GM21360 (cell line): ENCODE measurements around the gene MILR1.
"Not testable (repeated sequence)": the region's sequence is repeated elsewhere in the genome, so short reads cannot be mapped to it uniquely, and the experiment has no call there.

ENCODE experiments used
- ATAC-seq: cut with Tn5 transposase; IDR thresholded peaks from one replicate; pipeline ENCODE4 v1.9.1; 2021; ENCODE audit warnings: mild to moderate bottlenecking, moderate library complexity; ENCODE audit not compliant: unreplicated experiment

The MILR1 gene

DNA sequence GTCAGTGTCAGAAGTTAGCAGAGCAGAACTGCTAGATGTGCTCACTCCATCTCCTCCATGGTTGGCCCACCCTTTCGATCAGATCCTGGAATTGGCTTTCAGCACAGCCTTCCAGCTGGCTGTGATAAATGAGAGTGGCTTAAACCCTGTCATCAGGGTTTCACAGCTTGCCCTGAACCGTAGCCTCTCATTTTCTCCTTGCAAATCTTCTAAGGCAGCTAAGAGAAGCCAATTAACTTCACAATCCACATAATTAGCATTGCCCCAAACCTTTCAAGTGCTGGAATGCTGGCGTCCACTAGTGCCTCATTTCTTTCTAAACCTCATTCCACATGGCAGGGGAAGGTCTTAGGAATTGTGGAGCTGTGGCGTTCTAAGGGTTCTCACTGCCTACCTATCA is 21.7 kb downstream of the MILR1 start:
- no peak for ATAC-seq

DNA sequence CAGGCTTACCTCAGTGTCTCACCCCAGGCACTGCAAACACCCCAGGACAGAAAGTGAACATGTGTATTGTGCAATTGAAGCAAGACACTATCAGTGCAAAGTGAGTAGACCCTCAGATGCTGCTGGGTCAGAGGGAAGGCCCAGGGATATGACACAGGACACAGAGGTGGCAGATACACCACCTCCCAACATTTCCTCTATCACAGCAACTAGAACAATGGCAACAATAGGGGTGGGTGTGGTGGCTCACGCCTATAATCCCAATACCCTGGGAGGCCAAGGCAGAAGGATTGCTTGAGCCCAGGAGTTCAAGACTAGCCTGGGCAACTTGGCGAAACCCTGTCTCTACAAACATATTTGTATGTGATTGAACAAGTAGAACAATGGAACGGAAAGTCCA is 22.5 kb downstream of the MILR1 start:
- ATAC-seq: no peak

DNA sequence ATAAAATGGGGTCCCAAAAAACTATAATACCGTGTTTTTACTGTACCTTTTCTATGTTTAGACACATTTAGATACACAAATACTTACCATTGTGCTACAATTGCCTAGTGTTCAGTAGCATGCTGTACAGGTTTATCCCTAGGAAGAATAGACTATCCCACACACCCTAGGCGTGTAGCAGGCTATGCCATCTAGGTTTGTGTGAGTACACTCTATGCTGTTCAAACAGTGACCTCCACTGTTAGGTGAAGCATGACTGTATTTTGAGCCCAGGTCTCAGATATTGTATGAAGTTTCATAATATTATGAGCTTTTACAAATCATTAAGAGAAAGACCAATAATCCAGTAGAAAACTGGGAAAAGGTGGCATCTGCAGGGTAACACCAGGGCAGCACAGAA is 23.6 kb downstream of the MILR1 start:
- ATAC-seq: no peak

DNA sequence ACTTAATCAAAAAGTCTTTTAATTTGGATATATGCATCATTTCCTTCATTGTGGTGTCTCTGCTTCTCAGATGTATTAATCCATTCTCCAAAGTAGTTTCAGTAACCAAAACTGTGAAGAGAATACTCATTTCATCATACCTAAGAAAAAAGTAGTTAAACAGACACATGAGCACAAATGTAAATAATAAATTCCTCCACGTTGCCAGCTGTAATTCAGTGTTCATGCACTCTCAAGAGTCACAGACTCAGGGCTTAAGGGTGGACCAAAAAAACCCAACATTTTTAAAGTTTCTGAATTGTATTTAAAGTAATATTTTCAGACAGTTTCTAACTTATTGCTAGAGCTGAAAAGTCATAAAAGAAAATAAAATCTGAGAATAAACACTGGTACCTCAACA is 28.9 kb downstream of the MILR1 start:
- no peak for ATAC-seq

DNA sequence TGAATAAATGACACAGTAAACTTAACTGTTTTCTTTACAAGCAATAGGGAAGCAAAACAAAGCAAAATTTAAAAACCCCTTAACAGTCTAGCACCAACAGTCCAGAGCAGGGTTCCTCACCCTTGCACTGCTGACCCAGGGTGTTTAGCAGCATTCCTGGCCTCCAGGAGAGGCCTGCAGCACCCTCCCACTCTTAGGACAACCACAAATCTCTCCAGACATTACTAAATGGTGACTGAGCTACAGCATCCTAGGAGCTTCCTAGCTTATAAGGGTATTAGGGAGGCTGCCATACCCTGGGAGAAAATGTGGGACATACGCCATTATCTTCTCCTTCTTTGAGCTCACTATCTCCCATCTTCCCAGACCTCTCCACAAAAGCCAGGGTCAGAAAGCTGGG is 32.0 kb downstream of the MILR1 start:
- ATAC-seq: no peak

DNA sequence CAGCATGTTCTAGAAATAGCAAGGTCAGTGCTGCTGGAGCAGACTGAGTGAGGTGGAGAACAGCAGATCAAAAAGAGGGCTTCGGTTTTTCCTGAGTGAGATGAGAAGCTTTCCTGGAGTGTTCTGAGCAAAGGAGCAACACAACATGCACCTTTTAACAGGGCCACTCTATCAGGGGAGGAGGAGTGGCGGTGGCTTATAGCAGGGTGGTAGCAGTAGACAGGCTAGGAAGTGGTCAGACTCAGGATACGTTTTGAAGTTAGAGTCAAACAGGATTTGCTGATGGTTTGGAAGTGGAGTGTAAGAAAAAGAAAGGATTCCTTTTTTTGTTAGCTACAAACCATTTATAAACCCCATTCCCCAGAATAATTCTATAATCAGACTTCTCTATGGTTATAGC is 35.5 kb downstream of the MILR1 start:
- ATAC-seq: no peak

DNA sequence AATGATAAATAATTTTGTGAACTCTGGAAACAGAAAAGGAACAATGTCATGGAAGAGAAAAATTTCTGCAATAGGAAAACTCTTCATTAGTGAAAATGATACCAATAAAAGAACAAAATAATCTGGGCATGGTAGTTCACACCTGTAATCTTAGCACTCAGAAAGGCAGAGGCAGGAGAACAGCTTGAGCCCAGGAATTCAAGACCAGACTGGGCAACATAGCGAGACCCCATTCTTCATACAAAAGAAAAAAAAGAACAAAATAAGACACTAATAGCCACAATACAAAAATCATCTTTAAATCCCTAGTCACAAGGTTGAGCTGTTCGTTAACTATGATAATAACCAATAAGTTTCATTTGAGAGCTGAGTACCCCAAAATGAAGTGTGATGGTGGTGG is 39.4 kb downstream of the MILR1 start:
- no peak for ATAC-seq

DNA sequence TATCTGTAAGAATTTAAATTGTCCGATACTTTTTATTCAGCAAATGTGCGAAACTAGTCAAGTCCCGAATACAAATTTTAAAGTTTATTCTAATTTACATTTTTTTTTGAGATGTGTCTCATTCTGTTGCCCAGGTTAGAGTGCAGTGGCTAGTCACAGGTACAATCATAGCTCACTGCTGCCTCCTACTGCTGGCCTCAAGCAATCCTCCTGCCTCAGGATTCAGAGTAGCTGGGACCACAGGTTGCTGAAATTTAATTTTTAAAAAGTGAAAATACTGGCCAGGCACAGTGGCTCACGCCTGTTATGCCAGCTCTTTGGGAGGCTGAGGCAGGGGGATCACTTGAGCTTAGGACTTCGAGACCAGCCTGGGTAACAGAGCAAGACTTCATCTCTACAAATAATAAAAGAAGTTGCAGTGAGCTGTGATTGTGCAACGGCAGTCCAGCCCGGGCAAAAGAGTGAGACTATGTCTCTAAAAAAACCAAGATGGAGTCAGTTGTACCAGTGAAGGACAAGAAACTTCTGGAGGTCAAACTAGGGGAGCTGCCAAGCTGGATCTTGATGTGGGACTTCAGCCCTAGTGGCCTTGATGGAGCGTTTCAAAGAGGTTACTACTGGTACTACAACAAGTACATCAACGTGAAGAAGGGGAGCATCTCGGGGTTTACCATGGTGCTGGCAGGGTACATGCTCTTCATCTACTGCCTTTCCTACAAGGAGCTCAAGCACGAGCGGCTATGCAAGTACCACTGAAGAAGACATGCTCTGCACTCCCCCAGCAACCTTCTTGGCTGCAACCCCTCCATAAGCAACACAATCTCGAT is 42.3 kb downstream of the MILR1 start:
- ATAC-seq: no peak

DNA sequence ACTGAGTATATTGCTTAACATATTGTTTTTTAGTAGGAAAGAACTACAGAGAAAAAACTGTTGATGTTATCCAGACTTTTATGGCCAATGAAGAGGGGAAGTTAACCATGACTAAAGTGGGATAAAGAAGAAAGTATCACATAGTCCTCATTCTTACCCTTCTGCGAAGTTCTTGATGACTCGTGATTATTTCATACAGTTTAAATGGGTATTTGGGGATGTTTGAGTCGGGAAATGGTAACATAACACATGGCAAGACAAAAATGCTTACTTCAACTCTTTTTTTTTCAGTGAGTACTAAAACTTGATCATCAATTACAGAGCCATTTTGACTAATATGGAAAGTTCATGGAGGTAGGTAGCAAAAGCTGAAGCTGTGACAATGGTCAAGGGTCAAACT is 43.1 kb downstream of the MILR1 start:
- no peak for ATAC-seq

DNA sequence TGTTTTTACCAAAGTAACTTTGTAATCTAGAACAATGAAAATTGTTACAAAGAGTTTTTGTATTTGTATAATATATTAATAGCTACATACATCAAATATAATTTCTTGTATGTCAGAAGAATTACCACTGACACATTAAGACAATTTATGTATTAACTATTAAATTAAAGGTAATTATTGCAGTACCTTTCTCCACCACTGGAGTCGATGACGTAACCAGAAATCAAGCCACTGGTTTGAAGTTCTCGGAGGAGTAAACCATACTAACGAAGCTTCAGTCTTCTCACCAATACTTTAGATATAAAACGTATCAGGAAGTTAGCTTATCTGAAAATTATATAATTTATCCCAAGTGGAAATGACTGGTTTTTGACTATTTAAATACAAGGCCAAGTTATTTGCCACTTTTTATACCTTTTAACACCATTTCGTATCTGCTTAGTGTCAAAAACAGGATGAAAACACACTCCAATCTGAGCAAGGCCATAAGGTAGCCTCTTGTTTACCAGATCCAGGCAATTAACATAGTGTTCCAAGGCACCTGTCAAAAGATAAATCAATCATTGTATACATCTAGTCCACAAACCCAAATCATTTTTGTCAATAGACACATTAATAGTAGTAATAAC is 43.7 kb downstream of the MILR1 start:
- ATAC-seq: no peak

DNA sequence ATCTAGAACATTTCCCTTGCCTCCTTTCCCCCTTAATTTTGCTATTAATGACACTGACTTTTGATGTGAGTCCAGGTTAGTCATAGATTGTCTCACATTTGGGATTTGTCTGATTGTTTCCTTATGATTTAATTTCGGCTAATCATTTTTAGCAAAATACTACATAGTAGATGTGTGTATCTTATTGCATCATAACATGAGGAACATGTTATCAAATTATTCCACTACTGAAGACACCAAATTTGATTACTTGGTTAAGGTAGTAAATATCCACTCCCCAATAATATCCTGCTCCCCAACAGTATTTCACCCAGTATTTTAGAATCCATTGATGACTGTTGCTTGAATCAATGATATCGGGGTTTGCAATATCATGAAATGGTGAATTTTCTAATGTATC is 45.2 kb downstream of the MILR1 start:
- no peak for ATAC-seq

DNA sequence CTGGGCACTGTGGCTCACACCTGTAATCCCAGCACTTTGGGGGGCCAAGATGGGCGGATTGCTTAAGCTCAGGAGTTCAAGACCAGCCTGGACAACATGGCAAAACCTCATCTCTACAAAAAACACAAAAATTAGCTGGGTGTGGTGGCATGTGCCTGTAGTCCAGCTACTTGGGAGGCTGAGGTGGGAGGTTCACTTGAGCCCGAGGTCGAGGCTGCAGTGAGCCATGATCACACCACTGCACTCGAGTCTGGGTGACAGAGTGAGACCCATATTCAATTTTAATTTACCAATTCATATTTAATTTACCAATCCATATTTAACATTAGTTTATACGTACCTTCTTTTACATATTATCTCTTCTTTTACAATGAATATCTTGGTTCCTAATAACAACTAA is 46.4 kb downstream of the MILR1 start:
- ATAC-seq: not testable (repeated sequence)

DNA sequence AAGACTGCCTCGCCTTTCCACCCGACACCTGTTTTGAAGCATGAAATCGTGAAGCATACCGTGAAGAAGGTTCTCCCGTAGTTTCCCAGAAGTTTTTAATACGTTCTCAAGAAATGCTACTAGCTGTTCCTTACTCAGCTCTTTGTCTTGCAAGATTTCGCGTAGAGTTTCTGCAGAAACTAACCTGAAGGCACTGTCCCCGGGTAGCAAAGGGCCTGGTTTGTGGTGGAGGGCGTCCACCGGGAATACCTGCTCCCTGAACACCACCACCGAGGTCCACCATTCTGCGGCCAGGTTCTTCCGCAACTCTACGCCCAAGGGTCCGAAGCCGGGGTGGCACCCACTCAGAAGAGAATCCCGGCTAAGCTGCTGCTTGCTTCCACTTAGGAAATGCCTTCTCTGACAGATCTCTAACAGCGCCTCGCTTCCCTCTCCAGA is 47.5 kb downstream of the MILR1 start:
- ATAC-seq: peak; percentile 5

DNA sequence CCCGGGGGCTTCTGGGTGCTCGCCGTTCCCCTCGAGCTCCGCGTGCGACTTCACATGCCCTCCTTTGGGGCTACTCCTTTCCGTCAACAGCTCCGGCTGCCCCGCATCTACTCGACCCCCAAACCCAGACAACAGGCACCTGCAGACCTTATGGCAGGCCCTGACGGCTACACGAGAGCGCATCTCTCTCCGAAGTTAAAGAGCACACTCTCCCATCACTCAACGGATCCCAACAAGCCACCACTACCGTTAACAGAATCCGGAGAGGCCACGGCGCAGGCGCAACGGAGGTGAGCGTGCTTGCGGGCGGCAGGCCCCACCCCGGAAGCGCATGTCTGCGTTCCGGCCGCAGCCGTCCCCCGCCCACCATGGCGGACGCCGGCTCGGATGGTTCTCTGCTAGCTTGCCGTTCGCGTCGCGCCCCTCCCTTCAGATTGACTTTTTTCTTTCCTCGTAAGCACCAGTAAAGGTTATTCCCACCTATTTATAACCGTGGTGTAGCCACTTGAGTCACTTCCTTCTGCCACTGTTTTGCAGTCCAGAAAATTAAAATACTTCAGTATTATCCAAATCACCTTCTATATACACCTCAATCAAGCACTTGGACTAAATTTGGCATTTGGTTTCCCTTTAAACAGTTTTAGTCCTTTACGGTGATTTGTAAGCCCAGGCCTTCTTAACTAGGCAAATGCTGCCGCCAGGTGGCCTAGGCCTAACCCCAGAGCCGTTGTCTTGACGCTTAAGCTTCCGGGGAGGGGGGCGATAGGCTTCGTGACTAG is 48.1 kb downstream of the MILR1 start, which contains the start of gene POLG2:
TSS of gene POLG2 (minus strand) at position 269 of the 779 bp plus-strand sequence. CDS start at position 183, 86 bp downstream.
- ATAC-seq: peak; percentile 65

DNA sequence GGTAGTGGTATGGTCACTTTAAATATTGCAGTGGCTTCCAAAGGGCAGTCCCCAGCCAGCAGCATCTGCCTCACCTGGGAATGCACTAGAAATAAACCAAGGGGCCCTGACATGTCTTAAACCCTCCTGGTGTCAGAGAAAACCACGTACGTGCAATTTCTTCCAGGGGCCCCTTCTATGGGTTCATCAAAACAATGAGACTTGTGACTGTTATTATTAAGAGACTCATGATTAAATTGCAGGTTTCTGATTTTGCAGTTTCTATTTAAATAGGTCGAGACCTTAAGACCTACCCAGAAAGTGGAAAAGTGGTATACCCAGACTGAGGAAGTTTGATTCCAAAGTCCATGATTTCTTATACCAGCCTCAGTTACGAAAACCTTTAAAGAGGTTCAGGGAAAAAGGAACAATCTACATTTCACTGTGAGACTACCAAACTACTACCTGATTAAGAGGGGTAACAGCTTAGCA is 48.7 kb downstream of the MILR1 start:
- ATAC-seq: no peak

DNA sequence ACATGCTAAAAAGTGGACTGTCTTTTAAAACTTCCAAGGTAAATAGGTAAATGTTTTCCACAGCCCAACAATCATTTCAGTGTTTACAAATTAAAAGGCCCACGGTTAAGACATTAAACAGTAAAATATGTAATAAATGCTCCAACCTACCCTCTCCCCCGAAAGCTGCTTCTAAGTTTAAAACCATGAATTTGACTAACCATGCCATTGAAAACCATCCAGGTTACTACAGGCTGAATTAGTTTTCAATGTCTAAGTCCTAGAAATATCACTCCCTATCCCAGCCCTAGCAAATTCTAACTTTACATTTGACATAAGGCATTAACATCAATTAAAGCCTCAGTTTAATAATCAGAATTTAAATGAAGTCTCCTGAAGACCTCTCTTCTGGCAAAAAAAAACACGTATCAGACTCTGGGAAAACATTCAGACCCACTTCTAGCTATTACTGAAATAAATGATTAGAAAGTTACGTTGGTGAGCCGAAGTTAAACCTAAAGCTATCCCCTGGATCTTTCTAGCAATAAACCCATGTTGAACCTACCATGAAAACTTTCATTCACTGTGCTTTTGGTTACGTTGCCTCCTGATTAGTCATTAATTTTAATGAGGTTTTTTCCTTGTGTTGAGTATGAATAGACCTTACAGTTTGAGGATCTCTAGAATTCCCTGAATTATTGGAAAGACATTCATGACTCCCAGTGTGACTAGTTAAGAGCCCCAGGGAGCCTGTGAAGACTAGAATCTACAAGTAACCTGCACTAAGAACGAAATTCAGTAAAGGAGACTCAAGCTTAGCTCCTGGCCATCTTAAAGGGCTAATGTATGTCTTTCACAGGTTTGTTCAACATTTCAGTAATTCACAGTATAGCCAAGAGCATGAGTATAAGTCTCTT is 49.6 kb downstream of the MILR1 start:
- no peak for ATAC-seq

DNA sequence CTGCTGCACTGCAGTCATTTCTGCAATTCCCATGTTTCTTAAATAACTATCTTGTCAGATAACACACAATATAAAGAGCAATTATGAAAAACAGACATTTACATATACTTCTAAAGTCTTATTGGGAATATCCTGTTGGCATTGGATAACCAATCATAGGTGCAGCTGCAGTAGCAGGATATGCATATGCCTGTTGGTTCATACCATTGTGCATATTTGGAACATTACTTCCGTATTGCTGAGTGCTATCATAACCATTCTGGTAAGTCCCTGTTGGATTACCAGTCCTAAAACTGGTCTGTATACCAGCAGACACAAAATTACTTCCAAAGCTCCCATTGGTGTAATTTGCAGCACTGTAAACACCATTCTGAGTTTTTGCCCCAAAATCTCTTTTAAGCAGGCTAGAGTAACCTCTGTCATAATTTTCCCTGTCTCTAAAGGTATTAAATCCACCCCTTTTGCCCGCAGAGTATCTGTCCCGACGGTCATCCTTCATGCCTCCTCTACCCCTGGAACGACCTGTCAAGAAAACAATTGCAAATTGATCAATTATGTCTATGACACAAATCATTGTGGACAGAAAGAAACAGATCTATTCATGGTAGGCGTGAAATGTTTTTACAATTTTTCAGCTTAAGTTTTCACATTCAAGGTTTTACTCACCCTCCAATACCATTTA is 51.0 kb downstream of the MILR1 start:
- ATAC-seq: no peak

DNA sequence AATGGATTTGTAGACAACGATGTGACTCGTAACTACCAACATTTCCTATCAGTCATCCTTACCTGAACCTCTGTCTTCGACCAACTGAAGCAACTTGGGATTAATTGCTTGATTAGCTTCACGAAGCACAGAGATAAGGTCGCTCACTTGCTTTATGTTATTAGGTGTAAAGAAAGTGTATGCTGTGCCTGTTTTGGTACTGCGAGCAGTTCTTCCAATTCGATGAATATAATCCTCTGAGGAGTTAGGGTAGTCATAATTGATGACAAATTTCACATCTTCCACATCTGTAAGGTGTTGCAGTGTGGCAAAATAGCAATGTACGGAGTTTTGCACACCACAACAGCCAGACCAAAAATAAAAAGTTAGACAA is 51.6 kb downstream of the MILR1 start:
- ATAC-seq: no peak

DNA sequence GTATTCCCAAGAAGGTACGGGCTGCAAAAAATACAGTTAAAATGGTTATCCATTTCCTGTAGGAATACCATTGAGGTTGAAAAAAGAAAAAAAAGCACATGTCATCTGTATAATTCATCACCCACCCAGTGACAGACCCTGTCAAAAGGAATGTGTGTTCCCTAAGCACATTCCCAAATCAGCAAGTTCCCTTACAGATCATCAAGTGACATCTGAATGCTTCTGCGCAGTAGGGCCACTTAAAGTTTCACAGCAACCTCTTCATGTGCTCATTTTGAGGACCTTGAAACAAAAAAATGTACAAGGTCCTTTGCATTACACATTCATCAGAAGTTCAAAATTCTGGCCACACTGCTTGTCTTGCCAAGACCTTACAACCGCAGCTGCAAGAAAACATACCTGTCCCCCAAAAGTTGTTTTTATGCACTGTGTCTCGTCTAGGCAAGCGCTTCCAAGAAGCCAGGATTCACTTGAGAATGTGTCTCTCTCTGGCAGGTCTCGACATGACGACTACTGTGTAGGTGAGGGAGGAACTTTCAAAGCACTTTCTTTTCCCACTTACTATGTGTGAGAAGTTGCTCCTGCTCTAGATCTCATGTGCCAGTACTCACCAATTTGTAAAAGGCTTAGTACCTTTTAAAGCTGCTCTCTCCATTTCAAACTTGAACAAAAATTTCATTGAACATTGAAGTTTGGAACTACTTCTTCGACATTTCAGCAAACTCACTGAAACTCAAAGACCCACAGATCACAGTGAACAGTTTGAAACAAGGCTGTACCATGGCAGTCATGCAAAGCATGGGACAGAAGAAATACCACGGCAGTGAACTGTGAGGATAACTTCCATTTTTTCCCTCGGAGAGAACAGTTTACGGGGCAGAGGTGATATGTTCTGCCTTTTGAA is 52.2 kb downstream of the MILR1 start:
- no peak for ATAC-seq
